Liver (tissue), 3 donors: Measurements from ENCODE around the gene TRAPPC12.

Experiments
- ATF3 ChIP-seq: IDR thresholded peaks from 2 replicates; pipeline ENCODE4 v1.6.1; 2016; ENCODE audit warnings: antibody characterized with exemption
- FOXA2 ChIP-seq: IDR thresholded peaks from 2 replicates; pipeline ENCODE4 v1.6.1; 2016; ENCODE audit warnings: antibody characterized with exemption
- GABPA ChIP-seq, 2 donors: IDR thresholded peaks in 1 of 2; conservative IDR thresholded peaks in 1 of 2; 2 replicates each; pipeline ENCODE4 v1.6.1; 2016; ENCODE audit warnings: antibody characterized with exemption in 2 of 2, mild to moderate bottlenecking in 1 of 2, moderate library complexity in 1 of 2
- HNF4A ChIP-seq, 2 donors: conservative IDR thresholded peaks; 2 replicates each; pipeline ENCODE4 v1.6.1; 2016; ENCODE audit warnings: antibody characterized with exemption in 2 of 2, mild to moderate bottlenecking in 2 of 2
- JUND ChIP-seq, 2 donors: IDR thresholded peaks; 2 replicates each; pipeline ENCODE4 v1.6.1; 2016; ENCODE audit warnings: antibody characterized with exemption in 2 of 2
- RAD21 ChIP-seq, 2 donors: IDR thresholded peaks; 2 replicates each; pipeline ENCODE4 v1.6.1; 2016; ENCODE audit warnings: antibody characterized with exemption in 2 of 2, mild to moderate bottlenecking in 2 of 2
- REST ChIP-seq: IDR thresholded peaks from 2 replicates; pipeline ENCODE4 v1.6.1; 2016; ENCODE audit warnings: antibody characterized with exemption, mild to moderate bottlenecking
- YY1 ChIP-seq: IDR thresholded peaks from 2 replicates; pipeline ENCODE4 v1.6.1; 2016; ENCODE audit warnings: antibody characterized with exemption, mild to moderate bottlenecking
- TF ChIP-seq, protein P1 (sequence below): fragments of 150-350 bp; IDR thresholded peaks from 2 replicates; pipeline ENCODE4 v1.5.1; 2017; ENCODE audit warnings: improper control_type of control experiment, low read depth, low read length; ENCODE audit not compliant: missing input control
- TF ChIP-seq, protein P2 (sequence below): IDR thresholded peaks from 2 replicates; pipeline ENCODE4 v1.6.1; 2016; ENCODE audit warnings: antibody characterized with exemption
- TF ChIP-seq, protein P3 (sequence below): IDR thresholded peaks from 2 replicates; pipeline ENCODE4 v1.6.1; 2016; ENCODE audit warnings: antibody characterized with exemption
- donor health status: healthy.
- donor health status: healthy.

DNA sequence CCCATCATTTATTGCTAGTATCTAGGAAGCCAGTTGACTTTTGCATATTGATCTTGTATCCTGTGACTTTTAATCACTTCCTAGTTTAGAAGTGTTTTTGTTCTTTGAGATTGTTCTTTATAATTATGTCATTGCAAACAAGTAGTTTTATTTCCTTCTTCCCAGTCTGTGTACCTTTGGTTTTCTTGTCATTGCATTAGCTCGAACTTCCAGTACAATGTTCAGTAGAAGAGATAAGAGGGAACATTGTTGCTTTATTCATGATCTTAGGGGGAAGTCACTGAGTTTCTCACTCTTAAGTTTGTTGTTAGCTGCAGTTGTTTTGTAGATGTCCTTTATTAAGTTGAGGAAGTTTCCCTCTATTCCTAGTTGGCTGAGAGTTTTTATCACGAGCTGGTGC, 61.0 kb downstream of the TRAPPC12 start:
- TF ChIP-seq YY1: no peak
- TF ChIP-seq, protein P1, sequence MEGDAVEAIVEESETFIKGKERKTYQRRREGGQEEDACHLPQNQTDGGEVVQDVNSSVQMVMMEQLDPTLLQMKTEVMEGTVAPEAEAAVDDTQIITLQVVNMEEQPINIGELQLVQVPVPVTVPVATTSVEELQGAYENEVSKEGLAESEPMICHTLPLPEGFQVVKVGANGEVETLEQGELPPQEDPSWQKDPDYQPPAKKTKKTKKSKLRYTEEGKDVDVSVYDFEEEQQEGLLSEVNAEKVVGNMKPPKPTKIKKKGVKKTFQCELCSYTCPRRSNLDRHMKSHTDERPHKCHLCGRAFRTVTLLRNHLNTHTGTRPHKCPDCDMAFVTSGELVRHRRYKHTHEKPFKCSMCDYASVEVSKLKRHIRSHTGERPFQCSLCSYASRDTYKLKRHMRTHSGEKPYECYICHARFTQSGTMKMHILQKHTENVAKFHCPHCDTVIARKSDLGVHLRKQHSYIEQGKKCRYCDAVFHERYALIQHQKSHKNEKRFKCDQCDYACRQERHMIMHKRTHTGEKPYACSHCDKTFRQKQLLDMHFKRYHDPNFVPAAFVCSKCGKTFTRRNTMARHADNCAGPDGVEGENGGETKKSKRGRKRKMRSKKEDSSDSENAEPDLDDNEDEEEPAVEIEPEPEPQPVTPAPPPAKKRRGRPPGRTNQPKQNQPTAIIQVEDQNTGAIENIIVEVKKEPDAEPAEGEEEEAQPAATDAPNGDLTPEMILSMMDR: no peak
- no peak for TF ChIP-seq REST
- TF ChIP-seq JUND (IDR thresholded peaks at IDR 0.05): no peak
- no peak for TF ChIP-seq ATF3
- no peak for TF ChIP-seq HNF4A (conservative IDR thresholded peaks at IDR 0.05)
- TF ChIP-seq RAD21 (IDR thresholded peaks at IDR 0.05): no peak
- TF ChIP-seq, protein P2, sequence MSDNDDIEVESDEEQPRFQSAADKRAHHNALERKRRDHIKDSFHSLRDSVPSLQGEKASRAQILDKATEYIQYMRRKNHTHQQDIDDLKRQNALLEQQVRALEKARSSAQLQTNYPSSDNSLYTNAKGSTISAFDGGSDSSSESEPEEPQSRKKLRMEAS: no peak
- no peak for TF ChIP-seq GABPA (IDR thresholded peaks at IDR 0.05 in 1 of 2, conservative IDR thresholded peaks at IDR 0.05 in 1 of 2)
- no peak for TF ChIP-seq FOXA2
- TF ChIP-seq, protein P3, sequence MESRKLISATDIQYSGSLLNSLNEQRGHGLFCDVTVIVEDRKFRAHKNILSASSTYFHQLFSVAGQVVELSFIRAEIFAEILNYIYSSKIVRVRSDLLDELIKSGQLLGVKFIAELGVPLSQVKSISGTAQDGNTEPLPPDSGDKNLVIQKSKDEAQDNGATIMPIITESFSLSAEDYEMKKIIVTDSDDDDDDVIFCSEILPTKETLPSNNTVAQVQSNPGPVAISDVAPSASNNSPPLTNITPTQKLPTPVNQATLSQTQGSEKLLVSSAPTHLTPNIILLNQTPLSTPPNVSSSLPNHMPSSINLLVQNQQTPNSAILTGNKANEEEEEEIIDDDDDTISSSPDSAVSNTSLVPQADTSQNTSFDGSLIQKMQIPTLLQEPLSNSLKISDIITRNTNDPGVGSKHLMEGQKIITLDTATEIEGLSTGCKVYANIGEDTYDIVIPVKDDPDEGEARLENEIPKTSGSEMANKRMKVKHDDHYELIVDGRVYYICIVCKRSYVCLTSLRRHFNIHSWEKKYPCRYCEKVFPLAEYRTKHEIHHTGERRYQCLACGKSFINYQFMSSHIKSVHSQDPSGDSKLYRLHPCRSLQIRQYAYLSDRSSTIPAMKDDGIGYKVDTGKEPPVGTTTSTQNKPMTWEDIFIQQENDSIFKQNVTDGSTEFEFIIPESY: no peak
